NCI-H1694 (cell line): ENCODE results near the gene WWC1.
"Not testable (repeated sequence)": the region's sequence is repeated elsewhere in the genome, so short reads cannot be mapped to it uniquely, and the experiment has no call there.

Experiments used
- DNase-seq: peaks from one replicate; lab custom pipeline; 2025; lab: John Stamatoyannopoulos, UW

The WWC1 gene

DNA sequence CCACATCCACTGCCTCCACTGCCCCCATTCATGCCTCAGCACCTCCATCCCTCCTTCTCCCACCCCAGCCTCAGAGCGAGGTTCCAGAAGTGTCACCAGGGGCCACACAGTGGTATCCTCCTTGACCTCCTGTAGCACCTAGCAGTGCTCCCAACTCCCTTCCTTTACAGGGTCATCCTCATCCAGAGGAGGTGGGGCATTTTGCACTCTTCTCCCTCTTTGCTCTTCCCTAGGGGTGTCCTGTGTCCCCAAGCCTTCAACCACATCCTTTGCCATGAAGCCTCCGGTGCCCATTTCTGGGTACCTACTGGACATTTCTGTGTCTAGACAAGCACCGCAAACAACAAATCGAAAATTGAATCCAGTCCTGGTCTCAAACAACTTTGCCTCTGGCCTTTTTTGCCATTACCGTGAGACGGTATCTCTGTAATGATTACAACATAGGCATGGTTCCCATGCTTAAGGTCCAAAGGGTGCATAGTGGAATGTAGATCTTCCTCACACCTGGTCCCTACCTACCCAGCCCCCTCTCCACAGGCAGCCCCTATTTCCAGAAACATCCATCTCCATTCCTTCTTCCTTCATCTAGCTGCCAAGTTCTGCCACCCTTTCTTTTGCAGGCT, 17.6 kb downstream of the WWC1 start:
- no peak for DNase-seq

DNA sequence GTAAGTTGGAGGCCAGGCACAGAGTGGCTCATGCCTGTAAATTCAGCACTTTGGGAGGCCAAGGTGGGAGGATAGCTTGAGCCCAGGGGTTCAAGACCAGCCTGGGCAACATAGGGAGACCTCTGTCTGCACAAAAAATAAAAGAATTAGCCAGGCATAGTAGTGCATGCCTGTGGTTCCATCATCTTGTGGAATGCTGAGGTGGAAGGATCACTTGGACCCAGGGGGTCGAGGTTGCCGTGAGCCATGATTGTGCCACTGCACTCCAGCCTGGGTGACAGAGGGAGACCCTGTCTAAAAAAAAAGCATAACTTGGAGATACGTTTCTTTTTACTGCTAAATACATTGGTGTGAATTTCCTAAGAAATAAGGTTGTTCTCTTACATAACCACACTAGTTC, 19.1 kb downstream of the WWC1 start:
- not testable (repeated sequence) for DNase-seq

- no peak for DNase-seq
Measured at GRCh38 chr5:168311061-168311566, 19.7 kb downstream of the WWC1 start.

DNA sequence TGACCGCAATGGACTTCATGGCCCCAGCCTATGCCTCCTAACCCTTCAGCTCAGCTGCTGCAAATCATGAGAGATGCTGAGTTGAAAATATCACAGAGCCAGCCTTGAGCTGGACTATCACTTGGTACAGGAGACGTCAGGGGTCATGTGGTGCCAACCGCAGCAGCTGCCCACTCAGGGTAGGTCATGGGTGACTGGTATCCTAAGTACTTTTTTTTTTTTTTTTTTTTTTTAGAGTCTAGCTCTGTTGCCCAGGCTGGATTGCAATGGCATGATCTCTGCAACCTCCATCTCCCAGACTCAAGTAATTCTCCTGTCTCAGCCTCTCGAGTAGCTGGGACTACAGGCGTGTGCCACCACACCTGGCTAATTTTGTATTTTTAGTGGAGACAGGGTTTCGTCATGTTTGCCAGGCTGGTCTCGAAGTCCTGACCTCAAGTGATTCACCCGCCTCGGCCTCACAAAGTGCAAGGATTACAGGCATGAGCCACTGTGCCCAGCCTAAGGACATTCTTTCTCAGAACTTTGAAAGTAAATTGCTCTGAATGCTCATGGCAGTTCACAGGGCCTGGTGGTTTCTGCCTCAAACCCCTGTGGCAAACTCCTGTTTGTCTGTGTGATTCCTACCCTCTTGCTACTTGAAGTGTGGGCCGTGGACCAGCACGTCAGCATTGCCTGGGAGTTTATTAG, 21.3 kb downstream of the WWC1 start:
- DNase-seq: no peak

DNA sequence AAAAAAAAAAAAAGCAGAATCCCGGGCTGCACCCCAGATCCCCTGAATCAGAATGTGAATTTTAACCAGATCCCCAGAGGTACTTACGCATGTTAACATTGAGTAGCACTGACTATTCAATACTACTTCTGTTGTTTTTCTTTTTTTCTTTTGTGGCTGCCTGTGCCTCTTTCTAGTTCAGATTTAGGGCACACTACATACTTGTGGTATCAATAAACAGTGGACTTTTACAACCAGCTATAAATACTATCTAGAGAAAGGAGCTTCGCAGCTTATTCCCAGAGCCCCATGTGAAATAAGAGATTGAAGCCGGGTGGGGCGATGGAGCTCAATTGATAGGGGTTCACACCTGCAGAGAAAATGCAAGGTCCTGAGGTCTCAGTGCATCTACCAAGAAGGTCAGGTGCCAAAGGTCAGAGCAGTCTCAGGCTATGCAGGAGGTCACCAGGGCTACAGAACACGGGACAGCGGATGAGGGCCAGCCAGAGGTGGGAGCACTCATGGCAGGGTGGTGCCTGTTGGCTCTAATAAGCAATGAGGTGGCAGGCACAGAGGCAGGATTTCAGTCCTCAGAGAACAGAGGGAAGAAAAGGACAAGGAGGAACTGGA, 22.3 kb downstream of the WWC1 start:
- no peak for DNase-seq

- no peak for DNase-seq
Measured at GRCh38 chr5:168314735-168315411, 23.4 kb downstream of the WWC1 start.

DNA sequence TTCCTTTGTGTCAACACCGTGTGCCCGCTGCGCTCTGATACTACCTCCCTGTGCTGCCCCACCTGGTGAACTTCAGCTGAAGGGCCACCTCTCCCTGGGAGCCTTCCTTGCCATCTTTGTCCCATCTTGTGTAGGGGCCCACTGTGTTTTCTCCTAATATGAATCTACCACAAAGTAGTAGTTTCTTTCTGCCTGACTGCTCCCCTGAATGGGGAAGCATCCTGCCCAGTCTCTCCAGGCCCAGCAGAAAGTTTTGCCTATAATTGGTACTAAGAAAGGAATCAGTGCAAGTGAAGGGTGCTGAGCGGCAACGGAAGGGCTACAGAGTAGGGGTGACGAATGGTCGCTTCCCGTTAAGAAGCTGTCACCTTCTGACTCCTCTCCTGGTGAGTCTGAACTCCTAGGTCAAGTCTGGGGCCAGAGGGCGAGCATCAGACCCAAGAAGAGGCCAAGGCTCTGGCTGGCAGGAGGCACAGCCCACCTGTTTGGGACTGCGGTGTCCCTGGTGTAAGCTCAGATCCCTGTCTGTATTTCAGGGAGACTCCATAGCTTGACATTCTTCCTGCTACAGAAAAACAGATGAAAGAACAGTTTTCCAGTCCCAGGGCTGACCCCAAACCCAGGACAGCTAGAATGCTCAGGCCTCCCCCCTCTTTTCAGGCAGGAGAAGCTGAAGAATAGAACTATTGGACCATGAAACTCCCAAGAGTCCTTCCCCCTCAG, 24.1 kb downstream of the WWC1 start:
- DNase-seq: no peak

DNA sequence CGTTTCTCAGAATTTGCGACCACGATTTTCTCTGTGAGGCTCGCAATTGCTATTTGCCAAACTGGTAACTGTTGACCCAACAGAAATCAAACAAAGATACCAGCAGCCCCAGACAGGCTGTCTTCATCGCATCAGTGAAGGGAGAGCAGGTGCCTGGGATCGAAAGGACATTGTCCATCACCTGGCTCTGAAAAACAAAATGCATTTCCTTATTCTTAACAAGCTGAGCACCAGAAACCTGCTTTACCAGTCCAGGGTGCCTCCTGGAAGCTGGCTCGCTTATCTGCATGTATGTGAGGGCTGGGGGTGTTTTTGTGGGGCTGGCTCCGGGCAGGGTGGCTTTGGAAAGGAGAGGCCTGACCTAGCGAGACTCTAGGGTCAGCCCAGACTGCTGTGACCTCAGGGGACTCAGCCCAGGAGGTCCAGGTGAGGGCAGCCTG, 24.7 kb downstream of the WWC1 start:
- no peak for DNase-seq

GRCh38 chr5:168317096-168317520, 25.7 kb downstream of the WWC1 start:
- no peak for DNase-seq

DNA sequence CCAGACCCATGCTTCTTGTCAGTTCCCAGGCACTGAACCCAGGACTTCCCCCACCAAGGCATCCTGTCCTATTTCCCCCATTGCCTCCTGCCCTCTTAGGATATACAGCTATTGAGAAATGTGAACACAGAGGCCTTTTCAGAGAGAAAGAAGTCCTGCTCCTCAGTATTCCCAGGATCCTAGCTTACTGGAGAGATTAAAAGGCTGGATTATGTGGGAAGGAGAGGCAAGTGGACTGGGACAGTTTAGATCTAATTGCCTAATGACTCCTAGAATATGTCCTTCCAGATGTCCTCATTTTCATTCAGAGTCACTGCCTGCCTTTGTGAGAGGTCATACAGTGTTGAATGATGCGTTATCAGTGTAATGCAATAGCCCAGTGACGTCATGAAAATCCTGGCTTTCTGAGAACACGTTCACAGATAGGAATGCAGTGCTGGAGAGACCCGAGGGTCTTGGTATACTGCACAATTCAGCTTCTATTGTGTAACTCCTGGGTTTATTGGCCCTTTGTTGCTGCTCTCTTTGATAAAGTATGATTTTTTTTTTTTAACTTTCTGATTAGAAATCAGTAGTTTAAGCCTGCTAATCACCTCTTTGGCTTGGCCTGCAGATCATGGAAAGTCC, 26.2 kb downstream of the WWC1 start:
- no peak for DNase-seq

- DNase-seq: no peak
Measured at GRCh38 chr5:168318240-168318639, 26.8 kb downstream of the WWC1 start.

DNA sequence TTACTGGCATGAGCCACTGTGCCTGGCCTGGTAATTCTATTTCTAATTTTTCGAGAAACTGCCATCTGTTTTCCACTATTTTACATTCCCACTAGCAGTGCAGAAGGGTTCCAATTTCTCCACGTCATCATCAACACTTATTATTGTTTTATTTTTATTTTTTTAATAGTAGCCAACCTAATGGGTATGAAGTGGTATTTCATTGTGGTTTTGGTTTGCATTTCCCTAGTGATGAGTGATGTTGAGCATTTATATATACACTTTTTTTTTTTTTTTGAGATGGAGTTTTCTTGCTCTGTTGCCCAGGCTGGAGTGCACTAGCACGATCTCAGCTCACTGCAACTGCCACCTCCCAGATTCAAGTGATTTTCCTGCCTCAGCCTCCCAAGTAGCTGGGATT, 28.3 kb downstream of the WWC1 start:
- DNase-seq: no peak

DNA sequence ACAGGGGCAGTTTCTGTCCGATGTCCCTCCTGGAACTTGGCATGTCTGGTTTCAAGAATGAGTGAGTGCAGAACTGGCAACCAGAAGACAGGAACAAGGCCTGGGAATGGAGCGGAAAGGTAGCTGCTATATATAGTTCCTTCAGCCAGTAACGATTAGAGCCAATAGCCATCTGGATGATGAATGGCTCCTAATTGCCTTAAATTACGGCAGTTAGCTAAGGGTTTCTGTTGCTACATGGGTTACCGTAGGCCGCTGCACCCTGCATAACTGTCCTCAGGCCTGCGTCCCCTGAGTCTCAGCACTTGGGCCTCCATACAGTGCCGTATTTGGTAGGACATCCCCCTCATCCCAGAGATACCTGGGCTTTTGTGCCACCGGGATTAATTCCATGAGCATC, 29.4 kb downstream of the WWC1 start:
- DNase-seq: no peak

DNA sequence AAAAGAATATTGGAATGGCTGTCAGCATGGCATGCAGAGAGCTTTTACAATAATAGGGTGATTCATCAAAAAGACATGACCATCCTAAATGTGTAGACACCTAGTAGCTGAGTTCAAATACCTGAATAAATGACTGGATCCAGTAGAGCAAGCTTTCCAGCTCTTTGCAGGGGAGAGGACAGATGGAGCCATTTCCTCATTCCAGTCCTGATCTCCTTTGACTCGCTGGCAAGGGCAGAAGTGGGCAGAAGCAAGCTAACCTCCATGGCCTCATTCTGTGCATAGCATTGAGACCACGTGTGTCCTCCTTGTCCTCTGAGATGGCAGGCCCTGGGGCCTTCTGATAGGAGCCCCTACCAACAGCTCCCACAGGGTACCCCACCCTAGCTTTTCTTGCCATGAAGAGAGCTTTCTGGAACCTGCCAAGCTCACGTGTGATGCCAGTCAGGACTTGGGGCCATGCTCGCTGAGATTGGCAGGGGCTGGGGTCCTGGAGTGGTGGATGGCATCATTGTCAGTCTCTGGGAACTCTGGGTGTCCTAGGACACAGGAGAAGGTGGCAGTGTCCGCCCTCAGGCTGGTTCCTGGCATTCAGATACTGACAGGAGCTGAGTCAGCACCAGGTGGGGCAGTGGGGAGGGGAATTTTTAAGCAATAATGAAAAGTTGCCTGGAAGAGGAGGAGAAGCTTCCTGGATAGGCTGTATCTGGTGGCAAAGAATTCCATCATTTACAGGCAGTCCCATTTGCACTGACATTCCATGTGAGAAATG, 33.6 kb downstream of the WWC1 start:
- DNase-seq: no peak

DNA sequence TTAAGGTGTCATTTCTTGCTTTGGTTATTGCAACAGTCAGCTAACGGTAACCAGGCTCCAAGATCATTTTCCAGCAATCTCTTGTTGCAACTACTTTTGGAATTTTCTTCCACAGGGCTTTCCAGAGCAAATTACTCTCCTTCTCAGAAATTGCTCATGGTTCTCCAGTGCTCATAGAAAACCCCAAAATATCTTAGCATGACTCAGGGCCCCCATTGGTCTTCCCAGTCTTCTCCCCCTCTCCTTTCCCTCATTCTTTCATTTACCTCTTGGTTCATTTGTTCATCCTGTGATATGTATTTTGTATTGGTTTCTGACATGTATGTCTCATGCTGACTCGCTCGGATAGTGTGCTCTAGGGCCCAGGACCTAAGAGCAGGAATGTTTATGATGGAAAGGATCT, 35.6 kb downstream of the WWC1 start:
- DNase-seq: no peak

DNA sequence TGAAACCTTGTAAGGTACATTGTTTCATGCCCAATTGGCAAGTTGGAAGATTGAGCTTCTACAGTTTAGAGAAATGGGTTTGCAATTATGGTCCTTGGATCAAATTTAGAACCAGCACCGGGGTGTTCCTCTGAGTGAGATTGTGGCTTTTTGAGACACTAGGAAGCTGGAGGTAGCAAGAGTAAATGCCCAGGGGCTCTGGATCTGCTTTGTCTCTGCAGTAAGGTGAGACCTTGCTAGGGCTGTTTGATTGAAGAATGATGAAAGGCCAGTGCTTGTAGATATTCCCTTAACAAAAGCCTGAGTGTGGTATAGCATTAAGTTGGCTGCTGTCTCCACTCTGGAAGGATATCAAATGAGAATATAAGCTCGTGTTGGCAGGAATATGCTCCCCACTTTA, 36.0 kb downstream of the WWC1 start:
- DNase-seq: no peak

- DNase-seq: no peak
Measured at GRCh38 chr5:168327994-168328393, 36.5 kb downstream of the WWC1 start.

DNA sequence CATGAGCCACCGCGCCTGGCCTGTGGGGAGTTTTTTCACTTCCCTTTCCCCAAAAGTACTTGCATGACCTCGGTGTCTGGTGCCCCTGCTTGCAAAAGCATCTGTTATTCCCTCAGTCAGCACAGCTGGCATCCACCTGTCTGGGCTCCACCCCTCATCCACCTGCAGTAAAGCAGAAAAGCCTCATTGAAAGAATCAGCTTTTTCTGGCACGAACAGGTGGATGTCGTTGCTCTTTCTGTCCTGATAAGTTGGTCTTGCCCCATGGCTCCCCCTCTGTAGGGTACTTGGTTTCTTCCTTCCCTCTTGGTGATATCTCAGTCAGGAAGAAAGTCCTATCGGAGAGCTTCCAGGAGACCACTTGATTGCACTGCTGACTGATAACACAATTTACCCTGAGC, 37.4 kb downstream of the WWC1 start:
- no peak for DNase-seq

GRCh38 chr5:168329302-168329701, 37.9 kb downstream of the WWC1 start:
- no peak for DNase-seq

GRCh38 chr5:168332042-168332441, 40.6 kb downstream of the WWC1 start:
- DNase-seq: no peak

DNA sequence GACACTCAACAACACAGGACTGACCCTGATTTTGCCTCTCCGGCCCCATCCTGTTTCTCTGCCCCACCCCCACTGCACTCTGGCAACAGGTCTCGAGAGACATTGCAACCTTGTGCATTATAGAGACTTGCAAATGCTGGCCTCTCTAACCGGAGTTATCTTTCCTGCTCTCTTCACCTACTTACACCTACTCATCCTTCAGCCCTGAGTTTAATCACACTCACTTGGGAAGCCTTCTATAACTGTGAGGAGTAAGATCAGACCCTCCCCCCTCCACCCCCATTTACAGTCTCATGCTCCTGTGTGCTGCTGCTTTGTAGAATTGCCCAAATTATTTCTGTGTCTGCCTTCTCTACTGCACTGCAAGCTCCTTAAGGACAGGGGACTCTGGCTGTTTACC, 42.8 kb downstream of the WWC1 start:
- DNase-seq: no peak
